Upper lobe of left lung (tissue), 6 donors: ENCODE results near the gene LMOD3. TPM values are rescaled to one million over a fixed set of nuclear protein-coding genes. Genes with fewer than 3 reads are reported as not detected.

Experiments
- ATAC-seq, 2 donors: fragments of 200-7000 bp; cut with Tn5 transposase; one replicate each; pipeline ENCODE4 v1.9.1; 2022; ENCODE audit warnings: mild to moderate bottlenecking in 2 of 2, moderate library complexity in 2 of 2; ENCODE audit not compliant: low FRiP score in 2 of 2
- DNase-seq, 2 donors: peaks; one replicate each; pipeline ENCODE4 v3.0.0-alpha.2; 2019 to 2020
- H3K27ac ChIP-seq, 4 donors: fragments of 200-600 bp; sonication (generic); one replicate each; pipeline ENCODE4 v1.5.1; 2016 to 2019
- H3K27me3 ChIP-seq, 4 donors: fragments of 200-600 bp; sonication (generic); one replicate each; pipeline ENCODE4 v1.5.1; 2017 to 2019
- H3K36me3 ChIP-seq, 4 donors: fragments of 200-600 bp; sonication (generic); one replicate each; pipeline ENCODE4 v1.5.1; 2016 to 2019
- H3K4me1 ChIP-seq, 4 donors: fragments of 200-600 bp; sonication (generic); one replicate each; pipeline ENCODE4 v1.5.1; 2018 to 2019
- H3K4me3 ChIP-seq, 4 donors: fragments of 200-600 bp; sonication (generic); one replicate each; pipeline ENCODE4 v1.5.1; 2017 to 2019; ENCODE audit warnings: mild to moderate bottlenecking in 2 of 4, moderate library complexity in 1 of 4
- H3K9me3 ChIP-seq, 4 donors: fragments of 200-600 bp; sonication (generic); one replicate each; pipeline ENCODE4 v1.5.1; 2018 to 2019
- CTCF ChIP-seq, 6 experiments: fragments of 450-650 bp in 4 of 6; fragments of 200-600 bp in 2 of 6; sonication (generic) in 2 of 6; IDR thresholded peaks; one replicate each; pipeline ENCODE4 v1.5.1; 2016 to 2019; ENCODE audit warnings: antibody characterized with exemption in 6 of 6
- EP300 ChIP-seq, 4 donors: sonication (generic); formaldehyde crosslinking; IDR thresholded peaks; one replicate each; pipeline ENCODE4 v1.5.1; 2017; ENCODE audit warnings: antibody characterized with exemption in 4 of 4, control low read depth in 2 of 4
- POLR2A ChIP-seq, 4 donors: fragments of 450-650 bp; IDR thresholded peaks; one replicate each; pipeline ENCODE4 v1.5.1; 2016 to 2017; ENCODE audit warnings: antibody characterized with exemption in 4 of 4, mild to moderate bottlenecking in 2 of 4
- POLR2AphosphoS5 ChIP-seq, 2 donors: sonication (generic); formaldehyde crosslinking; IDR thresholded peaks; one replicate each; pipeline ENCODE4 v1.5.1; 2017; ENCODE audit warnings: antibody characterized with exemption in 2 of 2
- WGBS, 2 donors: methylation state at CpG; one replicate each; pipeline ENCODE4 v1.1.5; 2017 to 2018; 5-methylcytosine and 5-hydroxymethylcytosine counted together
- total RNA-seq, 6 donors: library from RNA; depleted of rRNA in 4 of 6; stranded (reverse); fragments of >200 nt in 4 of 6; gene quantifications; one replicate each; pipeline versions ENCODE4 v1.1.0 to v1.2.1, GENCODE V29; 2016 to 2021
- donor health status: DM: no; HTN: no; CAD: no; lungs with moderate emphysema.
- donor health status: DM: no; HTN: yes; CAD: no; lungs with severe emphysema.

The LMOD3 gene
- total RNA-seq, 6 donors from 2014 or later = 0.17 to 4.2 (median 0.40) TPM; not detected in 2

GRCh38 chr3:69081583-69082262 is 40.7 kb downstream of the LMOD3 start:
- DNase-seq = no peak
- H3K27me3 ChIP-seq = no peaks in the 10 kb centered on the region
- WGBS, 2 donors = 70 to 84% methylated on average over 5 of the region's 5 CpGs
- H3K4me3 ChIP-seq = no peak overlapping the region
- H3K9me3 ChIP-seq = no peaks in the 10 kb centered on the region
- H3K36me3 ChIP-seq = no peaks in the 10 kb centered on the region
- no peak for ATAC-seq
- no peak for TF ChIP-seq POLR2A (IDR thresholded peaks at IDR 0.05)
- TF ChIP-seq CTCF (IDR thresholded peaks at IDR 0.05) = no peak
- TF ChIP-seq EP300 (IDR thresholded peaks at IDR 0.05) = no peak
- no peak for TF ChIP-seq POLR2AphosphoS5 (IDR thresholded peaks at IDR 0.05)
- H3K4me1 ChIP-seq = peaks cover 43 to 66% (median 56%) of the 10 kb centered on the region in 4 donors
- H3K27ac ChIP-seq = peak overlapping the region; percentile 61 to 96 (median 93)

- Histone ChIP-seq H3K4me3 (peak within 1 kb of the TSS; percentile 75 to 95 (median 92)), H3K9me3 (no peaks in the 10 kb centered on the region), H3K36me3 (peaks cover 0 to 10% (median 0%) of the 10 kb centered on the region in 4 donors), H3K4me1 (peaks cover 42 to 57% (median 51%) of the 10 kb centered on the region in 4 donors), H3K27me3 (no peaks in the 10 kb centered on the region), H3K27ac (peak within 1 kb of the TSS; percentile 82 to 96 (median 91))
- whole genome bisulfite sequencing, 2 donors = 4 to 13% methylated on average over 9 to 36 of the region's 37 CpGs
- TF ChIP-seq POLR2A (IDR thresholded peaks at IDR 0.05) (peak in 1 of 4 donors; percentile 66), POLR2AphosphoS5 (IDR thresholded peaks at IDR 0.05) (peak; percentile 82 to 89), CTCF (IDR thresholded peaks at IDR 0.05) (no peak), EP300 (IDR thresholded peaks at IDR 0.05) (no peak)
- DNase-seq (peak; percentile 95 to 97), ATAC-seq (peak; percentile 90 to 92)
Measured at GRCh38 chr3:69080233-69080920, 42.0 kb downstream of the LMOD3 start, which contains the start of gene UBA3. Gene UBA3, minus strand, starts transcription at chr3:69080365. Its CDS starts 12 bp downstream, at chr3:69080353.

- no peaks in the 10 kb centered on the region for H3K9me3 ChIP-seq
- TF ChIP-seq EP300 (IDR thresholded peaks at IDR 0.05) (no peak), POLR2A (IDR thresholded peaks at IDR 0.05) (no peak), CTCF (IDR thresholded peaks at IDR 0.05) (no peak), POLR2AphosphoS5 (IDR thresholded peaks at IDR 0.05) (no peak)
- ATAC-seq = peak in 1 of 2 donors; percentile 65
- peak in 1 of 2 donors; percentile 87 for DNase-seq
- peaks cover 40 to 57% (median 51%) of the 10 kb centered on the region in 4 donors for H3K4me1 ChIP-seq
- H3K27ac ChIP-seq = peak overlapping the region; percentile 82 to 96 (median 91)
- no peaks in the 10 kb centered on the region for H3K27me3 ChIP-seq
- H3K36me3 ChIP-seq = peaks cover 0 to 19% (median 0%) of the 10 kb centered on the region in 4 donors
- WGBS, 2 donors = 2 to 4% methylated on average over 8 to 22 of the region's 29 CpGs
- peak overlapping the region; percentile 75 to 95 (median 92) for H3K4me3 ChIP-seq
Measured at GRCh38 chr3:69079269-69080159, 42.9 kb downstream of the LMOD3 start.

GRCh38 chr3:69072928-69073327 is 49.5 kb downstream of the LMOD3 start:
- Histone ChIP-seq H3K9me3 (no peaks in the 10 kb centered on the region), H3K27me3 (no peaks in the 10 kb centered on the region), H3K4me1 (peaks cover 0 to 5% (median 4%) of the 10 kb centered on the region in 4 donors), H3K4me3 (no peak overlapping the region), H3K27ac (no peak overlapping the region), H3K36me3 (peaks cover 0 to 55% (median 2%) of the 10 kb centered on the region in 4 donors)
- DNase-seq (no peak), ATAC-seq (no peak)
- WGBS, 2 donors = 96 to 97% methylated on average over 3 of the region's 3 CpGs
- TF ChIP-seq POLR2AphosphoS5 (IDR thresholded peaks at IDR 0.05) = no peak
- no peak for TF ChIP-seq POLR2A (IDR thresholded peaks at IDR 0.05)
- TF ChIP-seq EP300 (IDR thresholded peaks at IDR 0.05) = no peak
